H1 (cell line): ENCODE results near the gene MAPK4. TPM values are rescaled to one million over a fixed set of nuclear protein-coding genes. Genes with fewer than 3 reads are reported as not detected.

ENCODE experiments used
- CTCF ChIA-PET: fragments of 300-600 bp; sonication (Branson Sonifier 250); formaldehyde crosslinking; loops from one replicate; lab custom pipeline; 2021; ENCODE audit not compliant: partially characterized antibody; lab: Charles Lee
- POLR2A ChIA-PET: fragments of 300-600 bp; sonication (Branson Sonifier 250); formaldehyde crosslinking; loops from one replicate; lab custom pipeline; 2021; ENCODE audit warnings: inconsistent platforms; ENCODE audit not compliant: partially characterized antibody; lab: Charles Lee
- DNase-seq, 2 experiments: peaks; one replicate each; pipeline versions ENCODE4 v3.0.0 to v3.0.0-alpha.2; 2010 to 2022; ENCODE audit warnings: low spot score in 2 of 2, low read depth in 1 of 2, mixed read lengths in 1 of 2
- FAIRE-seq: peaks from 2 replicates; lab custom pipeline; 2011; peaks lifted over from hg19 to GRCh38; lab: Jason Lieb, UNC
- H2AFZ ChIP-seq: 2 replicates; pipeline ENCODE4 v1.8.1; 2012; ENCODE audit warnings: low read length, inconsistent platforms
- H2AK5ac ChIP-seq: 2 replicates; pipeline ENCODE4 v1.6.1; 2013; ENCODE audit warnings: low read depth, low read length
- H2BK120ac ChIP-seq: replicated peaks from 2 replicates; pipeline ENCODE3; 2013; ENCODE audit warnings: low read depth, low read length, inconsistent platforms
- H2BK12ac ChIP-seq: 2 replicates; pipeline ENCODE4 v1.6.1; 2013; ENCODE audit warnings: low read depth, low read length
- H2BK15ac ChIP-seq: 2 replicates; pipeline ENCODE4 v1.6.1; 2013; ENCODE audit warnings: low read length
- H2BK20ac ChIP-seq: 2 replicates; pipeline ENCODE4 v1.6.1; 2013; ENCODE audit warnings: low read length
- H2BK5ac ChIP-seq: 2 replicates; pipeline ENCODE4 v1.6.1; 2013; ENCODE audit warnings: low read depth, low read length
- H3K14ac ChIP-seq: 2 replicates; pipeline ENCODE4 v1.6.1; 2013; ENCODE audit warnings: inconsistent platforms; ENCODE audit not compliant: insufficient read length
- H3K18ac ChIP-seq: 2 replicates; pipeline ENCODE4 v1.6.1; 2013; ENCODE audit warnings: low read length; ENCODE audit errors: extremely low read depth
- H3K23ac ChIP-seq: 2 replicates; pipeline ENCODE4 v1.6.1; 2013; ENCODE audit warnings: inconsistent platforms; ENCODE audit not compliant: insufficient read length
- H3K23me2 ChIP-seq: 2 replicates; pipeline ENCODE4 v1.6.1; 2013; ENCODE audit warnings: low read depth, low read length
- H3K27ac ChIP-seq: 2 replicates; pipeline ENCODE4 v1.6.1; 2011; ENCODE audit warnings: low read depth, low read length, inconsistent platforms
- H3K27me3 ChIP-seq, 4 experiments: replicated peaks in 1 of 4; 1 replicate in 1 of 4; 2 replicates in 3 of 4; pipeline versions ENCODE4 v1.6.1 to v1.8.1; 2011 to 2013; ENCODE audit warnings: low read length in 3 of 4, mild to moderate bottlenecking in 3 of 4, inconsistent platforms in 2 of 4, mixed read lengths in 2 of 4, moderate library complexity in 1 of 4; ENCODE audit not compliant: control insufficient read depth in 3 of 4, insufficient read depth in 3 of 4; ENCODE audit errors: extremely low read depth in 1 of 4
- H3K36me3 ChIP-seq, 4 experiments: 2 replicates each; pipeline versions ENCODE4 v1.6.1 to v1.8.1; 2011 to 2013; ENCODE audit warnings: mild to moderate bottlenecking in 4 of 4, low read length in 3 of 4, moderate library complexity in 2 of 4, control low read depth in 1 of 4, inconsistent platforms in 1 of 4; ENCODE audit not compliant: insufficient read depth in 4 of 4, control insufficient read depth in 2 of 4
- H3K4ac ChIP-seq: replicated peaks from 2 replicates; pipeline ENCODE3; 2013; ENCODE audit warnings: low read length, low read depth, mixed read lengths, inconsistent platforms; ENCODE audit not compliant: insufficient read length
- H3K4me1 ChIP-seq, 4 experiments: replicated peaks in 1 of 4; 1 replicate in 1 of 4; 2 replicates in 3 of 4; pipeline versions ENCODE4 v1.6.1 to v1.8.1; 2011 to 2013; ENCODE audit warnings: low read length in 3 of 4, inconsistent platforms in 2 of 4, mixed read lengths in 1 of 4; ENCODE audit not compliant: insufficient read depth in 4 of 4, control insufficient read depth in 3 of 4
- H3K4me2 ChIP-seq, 2 experiments: 2 replicates each; pipeline versions ENCODE4 v1.6.1 to v1.8.1; 2011 to 2013; ENCODE audit warnings: low read depth in 2 of 2, low read length in 2 of 2, control low read depth in 1 of 2, inconsistent platforms in 1 of 2, mild to moderate bottlenecking in 1 of 2; ENCODE audit not compliant: insufficient read depth in 1 of 2
- H3K4me3 ChIP-seq, 4 experiments: fragments of 200-600, 300-600 bp in 1 of 4; sonication (generic), shearing (Covaris generic), sonication (Bioruptor Twin) in 1 of 4; 2 replicates each; pipeline versions ENCODE4 v1.5.1 to v1.8.1; 2011 to 2016; ENCODE audit warnings: low read length in 4 of 4, low read depth in 3 of 4, control low read depth in 2 of 4, inconsistent platforms in 2 of 4, mild to moderate bottlenecking in 2 of 4, mixed read lengths in 1 of 4, moderate library complexity in 1 of 4; ENCODE audit not compliant: insufficient read depth in 2 of 4; ENCODE audit errors: extremely low read depth in 1 of 4
- H3K56ac ChIP-seq: replicated peaks from 2 replicates; pipeline ENCODE3; 2013; ENCODE audit warnings: low read depth, mild to moderate bottlenecking, mixed read lengths, low read length, inconsistent platforms; ENCODE audit not compliant: insufficient read length
- H3K79me1 ChIP-seq: 2 replicates; pipeline ENCODE4 v1.6.1; 2013; ENCODE audit warnings: low read depth, low read length, control low read depth
- H3K79me2 ChIP-seq, 2 experiments: 2 replicates each; pipeline versions ENCODE4 v1.6.1 to v1.8.1; 2012 to 2013; ENCODE audit warnings: low read length in 2 of 2, mild to moderate bottlenecking in 2 of 2, inconsistent platforms in 1 of 2; ENCODE audit not compliant: insufficient read depth in 2 of 2, control insufficient read depth in 1 of 2
- H3K9ac ChIP-seq, 4 experiments: replicated peaks in 1 of 4; 1 replicate in 1 of 4; 2 replicates in 3 of 4; pipeline versions ENCODE4 v1.6.1 to v1.8.1; 2011 to 2013; ENCODE audit warnings: low read depth in 3 of 4, low read length in 3 of 4, control low read depth in 2 of 4, mild to moderate bottlenecking in 2 of 4, moderate library complexity in 2 of 4, inconsistent platforms in 1 of 4; ENCODE audit errors: extremely low read depth in 1 of 4
- H3K9me3 ChIP-seq, 2 experiments: 2 replicates each; pipeline versions ENCODE4 v1.6.1 to v1.8.1; 2012 to 2013; ENCODE audit warnings: mild to moderate bottlenecking in 2 of 2, moderate library complexity in 2 of 2, control low read depth in 1 of 2, inconsistent platforms in 1 of 2, low read depth in 1 of 2, low read length in 1 of 2, mixed read lengths in 1 of 2; ENCODE audit not compliant: insufficient read depth in 2 of 2
- H4K20me1 ChIP-seq, 2 experiments: replicated peaks in 1 of 2; 2 replicates each; pipeline versions ENCODE3 to v1.8.1; 2011 to 2013; ENCODE audit warnings: inconsistent platforms in 2 of 2, low read length in 2 of 2, mild to moderate bottlenecking in 1 of 2; ENCODE audit not compliant: insufficient read depth in 2 of 2, control insufficient read depth in 1 of 2
- H4K5ac ChIP-seq: 2 replicates; pipeline ENCODE4 v1.6.1; 2013; ENCODE audit warnings: low read length, low read depth, mixed read lengths, inconsistent platforms; ENCODE audit not compliant: insufficient read length
- H4K8ac ChIP-seq: 2 replicates; pipeline ENCODE4 v1.8.0; 2013; ENCODE audit warnings: mild to moderate bottlenecking, moderate library complexity, low read length, inconsistent platforms; ENCODE audit not compliant: insufficient read depth; ENCODE audit errors: extremely low read depth
- H4K91ac ChIP-seq: replicated peaks from 2 replicates; pipeline ENCODE3; 2013; ENCODE audit warnings: low read length, mixed read lengths, inconsistent platforms; ENCODE audit not compliant: insufficient read length
- SP2 ChIP-seq: IDR thresholded peaks from 2 replicates; pipeline ENCODE4 v1.6.1; 2012; ENCODE audit warnings: mild to moderate bottlenecking, low read length, inconsistent platforms
- WGBS, 2 experiments: shearing (Covaris generic) in 1 of 2; methylation state at CpG; one replicate each; pipeline versions ENCODE4 v1.1.6 to v1.1.7; 2013 to 2015; ENCODE audit warnings: low lambda C conversion rate in 2 of 2, mixed read lengths in 2 of 2, inconsistent platforms in 1 of 2, low coverage in 1 of 2, missing lambda C conversion rate in 1 of 2; ENCODE audit not compliant: insufficient replicate concordance in 2 of 2, insufficient coverage in 1 of 2, insufficient read length in 1 of 2; ENCODE audit errors: extremely low coverage in 1 of 2, missing lambda C conversion rate in 1 of 2; 5-methylcytosine and 5-hydroxymethylcytosine counted together
- polyA plus RNA-seq, 7 experiments: library from polyadenylated mRNA; depleted of rRNA in 3 of 7; stranded (reverse) in 5 of 7; unstranded in 2 of 7; fragments of >200 nt in 5 of 7; fragments of 200-250 nt in 2 of 7; gene quantifications; 1 replicate in 5 of 7; 2 replicates in 1 of 7; 4 replicates in 1 of 7; pipeline versions ENCODE4 v1.2.1 to v1.2.3, GENCODE V29; 2011 to 2013; ENCODE audit warnings: missing spikeins in 2 of 7, mixed read lengths in 2 of 7
- total RNA-seq: library from RNA; stranded (reverse); fragmentation: NEBNext Ultra II Directional; extraction: Animal tissue kit (Norgen Biotek cat#: 25700); gene quantifications from 2 replicates; pipeline ENCODE4 v1.2.1, GENCODE V29; 2021
- TF ChIP-seq, protein P1 (sequence below): IDR thresholded peaks from 2 replicates; pipeline ENCODE4 v1.6.1; 2011; ENCODE audit warnings: low read length, improper control_type of control experiment

The MAPK4 gene
- total and polyA plus RNA-seq, 2 of the 8 experiments (the other 6 are each of a cell fraction or from before 2014, with no cell fraction given), result 3.2 to 3.7 TPM

DNA sequence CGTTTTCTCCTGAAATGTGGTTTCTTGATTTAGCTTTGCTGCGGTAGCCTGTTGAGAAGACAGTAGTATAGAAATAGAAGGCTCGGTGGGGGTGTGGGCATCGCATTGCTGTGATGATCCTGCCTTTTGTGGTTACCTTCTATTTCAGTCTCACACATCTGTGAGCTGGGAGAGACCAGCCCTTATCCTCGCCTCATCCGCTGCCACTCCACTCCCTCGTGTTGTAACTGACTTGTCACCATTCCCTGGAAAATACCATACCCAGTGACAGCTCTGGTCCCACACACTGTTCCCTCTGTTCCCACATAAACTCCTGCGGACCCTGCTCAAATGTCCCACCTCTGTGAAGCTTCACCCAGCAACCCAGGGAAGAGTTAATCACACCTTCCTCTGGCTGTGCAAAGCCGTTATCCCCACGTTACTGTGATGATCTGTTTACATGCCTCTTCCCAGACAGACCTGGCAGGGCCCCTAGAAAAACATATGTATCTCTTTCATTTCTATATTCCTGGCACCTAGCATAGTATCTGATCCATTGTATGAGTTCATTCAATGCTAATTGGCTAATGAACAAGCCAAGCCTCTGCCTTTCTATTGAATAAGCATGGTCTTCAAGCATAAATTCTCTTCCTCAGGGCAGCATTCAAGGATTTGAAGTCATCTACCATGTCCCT lies 114.6 kb downstream of the MAPK4 start:
- no peak overlapping the region for H3K4ac ChIP-seq
- no peak overlapping the region for H3K23ac ChIP-seq
- H2BK15ac ChIP-seq, result no peak overlapping the region
- FAIRE-seq (no peak), DNase-seq (no peak)
- H3K27me3 ChIP-seq, result no peaks in the 10 kb centered on the region
- no peak overlapping the region for H2BK5ac ChIP-seq
- H2BK12ac ChIP-seq, result no peak overlapping the region
- H3K18ac ChIP-seq, result no peak overlapping the region
- H2AFZ ChIP-seq, result no peak overlapping the region
- H3K23me2 ChIP-seq, result no peaks in the 10 kb centered on the region
- POLR2A ChIA-PET, result no interaction called here
- H4K5ac ChIP-seq, result no peak overlapping the region
- H3K36me3 ChIP-seq, result no peaks in the 10 kb centered on the region; a peak in 1 of 8 replicates
- H4K8ac ChIP-seq, result no peak overlapping the region; the same call in 1 of the 2 replicates
- no peak overlapping the region for H3K27ac ChIP-seq
- 93% methylated on average over 10 of the region's 10 CpGs; no CpG with 5 or more reads in 1 of the 2 experiments for WGBS, 2 experiments
- no peak overlapping the region for H3K56ac ChIP-seq
- no peak overlapping the region for H2BK20ac ChIP-seq
- no peak overlapping the region for H3K9ac ChIP-seq
- no peak overlapping the region for H3K4me2 ChIP-seq
- no peak overlapping the region for H2BK120ac ChIP-seq
- no peak overlapping the region for H4K91ac ChIP-seq
- H2AK5ac ChIP-seq, result no peak overlapping the region
- H3K4me3 ChIP-seq, result no peak overlapping the region
- H3K14ac ChIP-seq, result no peak overlapping the region
- H3K9me3 ChIP-seq, result peaks cover 2 to 3% of the 10 kb centered on the region in 2 experiments; a peak in 2 of 4 replicates
- no peaks in the 10 kb centered on the region for H3K4me1 ChIP-seq
- H3K79me2 ChIP-seq, result no peaks in the 10 kb centered on the region
- TF ChIP-seq, protein P1, sequence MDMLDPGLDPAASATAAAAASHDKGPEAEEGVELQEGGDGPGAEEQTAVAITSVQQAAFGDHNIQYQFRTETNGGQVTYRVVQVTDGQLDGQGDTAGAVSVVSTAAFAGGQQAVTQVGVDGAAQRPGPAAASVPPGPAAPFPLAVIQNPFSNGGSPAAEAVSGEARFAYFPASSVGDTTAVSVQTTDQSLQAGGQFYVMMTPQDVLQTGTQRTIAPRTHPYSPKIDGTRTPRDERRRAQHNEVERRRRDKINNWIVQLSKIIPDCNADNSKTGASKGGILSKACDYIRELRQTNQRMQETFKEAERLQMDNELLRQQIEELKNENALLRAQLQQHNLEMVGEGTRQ, result no peak
- TF ChIP-seq SP2, result no peak
- no peaks in the 10 kb centered on the region for H3K79me1 ChIP-seq
- no peaks in the 10 kb centered on the region for H4K20me1 ChIP-seq
- CTCF ChIA-PET, result interaction anchor here (0.5 to 3.9 kb wide), 7 partner anchors 11 to 603 kb away, joined by 3 to 32 read pairs (median 3); no protein-coding TSS in a partner anchor
